OCI-LY1 (cell line): ENCODE results near the gene TSPAN3.

Source experiments
- CTCF ChIP-seq: fragments of 200-600 bp; sonication (generic), shearing (Covaris generic); IDR thresholded peaks from 2 replicates; pipeline ENCODE4 v1.5.1; 2017; ENCODE audit warnings: mild to moderate bottlenecking, antibody characterized with exemption, low read length, moderate library complexity, mixed read lengths
- EZH2 ChIP-seq: fragments of 200-600 bp; sonication (generic), shearing (Covaris generic); IDR thresholded peaks from 2 replicates; pipeline ENCODE4 v1.8.0; 2017; ENCODE audit warnings: borderline replicate concordance, mixed run types, mild to moderate bottlenecking, antibody characterized with exemption, low read length, moderate library complexity, mixed read lengths

GRCh38 chr15:77014132-77015081 is 56.5 kb downstream of the TSPAN3 start:
- TF ChIP-seq CTCF (no peak), EZH2 (no peak)
